Stimulated activated CD8-positive, alpha-beta memory T cell treated with anti-CD3 and anti-CD28 coated beads, Interleukin-12 subunit alpha, Interleukin-12 subunit beta, amount 100 ng/mL, for 4 hours (primary cell): ENCODE results near the gene TMEM14C.
"Not testable (repeated sequence)": the region's sequence is repeated elsewhere in the genome, so short reads cannot be mapped to it uniquely, and the experiment has no call there.

Experiments used
- DNase-seq: peaks from one replicate; pipeline ENCODE4 v3.0.0-alpha.2; 2020; ENCODE audit warnings: low read depth

Gene TMEM14C

GRCh38 chr6:10720960-10721849 is 1.7 kb upstream of the TMEM14C start:
- not testable (repeated sequence) for DNase-seq

GRCh38 chr6:10721850-10722569 is 860 bp upstream of the TMEM14C start:
- DNase-seq, result no peak

- no peak for DNase-seq
These were observed 375 bp upstream of the TMEM14C start for GRCh38 chr6:10722570-10722819.

- DNase-seq, result no peak
These were observed 654 bp downstream of the TMEM14C start for GRCh38 chr6:10723567-10723881.

- DNase-seq, result no peak
These were observed 2.2 kb downstream of the TMEM14C start for GRCh38 chr6:10725044-10725443.

GRCh38 chr6:10725716-10726115 is 2.8 kb downstream of the TMEM14C start:
- DNase-seq, result no peak

GRCh38 chr6:10730254-10730653 is 7.4 kb downstream of the TMEM14C start:
- DNase-seq, result no peak

- peak; percentile 31 for DNase-seq
These were observed 10.4 kb downstream of the TMEM14C start for GRCh38 chr6:10733151-10733715.

- no peak for DNase-seq
These were observed 11.0 kb downstream of the TMEM14C start for GRCh38 chr6:10733863-10734262.

GRCh38 chr6:10736731-10737130 is 13.9 kb downstream of the TMEM14C start:
- no peak for DNase-seq

GRCh38 chr6:10740061-10740460 is 17.2 kb downstream of the TMEM14C start:
- no peak for DNase-seq

GRCh38 chr6:10741643-10742042 is 18.8 kb downstream of the TMEM14C start:
- DNase-seq, result not testable (repeated sequence)

- DNase-seq, result no peak
These were observed 19.4 kb downstream of the TMEM14C start for GRCh38 chr6:10742251-10742650.

GRCh38 chr6:10743515-10743914 is 20.6 kb downstream of the TMEM14C start:
- no peak for DNase-seq

- no peak for DNase-seq
These were observed 22.2 kb downstream of the TMEM14C start for GRCh38 chr6:10745116-10745515.

GRCh38 chr6:10746915-10747250 is 24.0 kb downstream of the TMEM14C start:
- no peak for DNase-seq

GRCh38 chr6:10747251-10747972 is 24.5 kb downstream of the TMEM14C start, which contains the start of gene TMEM14B:
Gene TMEM14B (plus strand): TSS chr6:10747805. CDS start chr6:10749246, 1,441 bp downstream.
- DNase-seq, result peak; percentile 100

GRCh38 chr6:10749734-10750133 is 26.9 kb downstream of the TMEM14C start:
- DNase-seq, result no peak

GRCh38 chr6:10750568-10750967 is 27.7 kb downstream of the TMEM14C start:
- DNase-seq, result not testable (repeated sequence)

- not testable (repeated sequence) for DNase-seq
These were observed 28.9 kb downstream of the TMEM14C start for GRCh38 chr6:10751757-10752156.

GRCh38 chr6:10756085-10756484 is 33.2 kb downstream of the TMEM14C start:
- DNase-seq, result no peak

- DNase-seq, result no peak
These were observed 36.5 kb downstream of the TMEM14C start for GRCh38 chr6:10759312-10759839.
